Activated T-helper 17 cell treated with anti-CD3 and anti-CD28 coated beads, Interleukin-2, amount 50 U/mL, for 72 hours (primary cell): ENCODE results near the gene VSIG8. TPM values are rescaled to one million over a fixed set of nuclear protein-coding genes. Genes with fewer than 3 reads are reported as not detected.
A peak's percentile ranks its signal among the peaks of the same experiment; 100 is the strongest.
"Not testable (repeated sequence)": the region's sequence is repeated elsewhere in the genome, so short reads cannot be mapped to it uniquely, and the experiment has no call there.

Source experiments
- ATAC-seq: fragments of 150-1000 bp; cut with Tn5 transposase; replicated peaks from 2 replicates; pipeline ENCODE4 v1.10.0; 2021; ENCODE audit warnings: mild to moderate bottlenecking, moderate library complexity
- H3K27ac Mint-ChIP-seq: one replicate; pipeline ENCODE4 v1.8.0; 2022; ENCODE audit warnings: mixed read lengths
- H3K27me3 Mint-ChIP-seq: one replicate; pipeline ENCODE4 v1.8.0; 2022; ENCODE audit warnings: mixed read lengths
- H3K36me3 Mint-ChIP-seq: one replicate; pipeline ENCODE4 v1.8.0; 2022; ENCODE audit warnings: low read depth, mild to moderate bottlenecking, mixed read lengths
- H3K4me1 Mint-ChIP-seq: one replicate; pipeline ENCODE4 v1.8.0; 2022; ENCODE audit warnings: mixed read lengths
- H3K4me3 Mint-ChIP-seq: one replicate; pipeline ENCODE4 v1.8.0; 2022; ENCODE audit warnings: mild to moderate bottlenecking, mixed read lengths
- H3K9me3 Mint-ChIP-seq: one replicate; pipeline ENCODE4 v1.8.0; 2022; ENCODE audit warnings: mixed read lengths
- total RNA-seq, 2 donors: library from RNA; stranded (reverse); gene quantifications; one replicate each; pipeline ENCODE4 v1.2.3, GENCODE V29; 2022

Gene VSIG8, protein sequence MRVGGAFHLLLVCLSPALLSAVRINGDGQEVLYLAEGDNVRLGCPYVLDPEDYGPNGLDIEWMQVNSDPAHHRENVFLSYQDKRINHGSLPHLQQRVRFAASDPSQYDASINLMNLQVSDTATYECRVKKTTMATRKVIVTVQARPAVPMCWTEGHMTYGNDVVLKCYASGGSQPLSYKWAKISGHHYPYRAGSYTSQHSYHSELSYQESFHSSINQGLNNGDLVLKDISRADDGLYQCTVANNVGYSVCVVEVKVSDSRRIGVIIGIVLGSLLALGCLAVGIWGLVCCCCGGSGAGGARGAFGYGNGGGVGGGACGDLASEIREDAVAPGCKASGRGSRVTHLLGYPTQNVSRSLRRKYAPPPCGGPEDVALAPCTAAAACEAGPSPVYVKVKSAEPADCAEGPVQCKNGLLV
- total RNA-seq, result under 1 TPM in 1 of 2 donors, not detected in 1; 0.26 TPM

GRCh38 chr1:159862557-159862956, at the start of gene VSIG8:
TSS of gene VSIG8 (minus strand) at chr1:159862657. CDS start at chr1:159862521, 136 bp downstream.
- H3K27me3 Mint-ChIP-seq, result no peaks in the 10 kb centered on the region
- H3K9me3 Mint-ChIP-seq, result no peaks in the 10 kb centered on the region
- no peak for ATAC-seq
- no peak within 1 kb of the TSS for H3K4me3 Mint-ChIP-seq
- peaks cover 9% of the 10 kb centered on the region for H3K4me1 Mint-ChIP-seq
- H3K27ac Mint-ChIP-seq, result no peak within 1 kb of the TSS
- H3K36me3 Mint-ChIP-seq, result no peaks in the 10 kb centered on the region

DNA sequence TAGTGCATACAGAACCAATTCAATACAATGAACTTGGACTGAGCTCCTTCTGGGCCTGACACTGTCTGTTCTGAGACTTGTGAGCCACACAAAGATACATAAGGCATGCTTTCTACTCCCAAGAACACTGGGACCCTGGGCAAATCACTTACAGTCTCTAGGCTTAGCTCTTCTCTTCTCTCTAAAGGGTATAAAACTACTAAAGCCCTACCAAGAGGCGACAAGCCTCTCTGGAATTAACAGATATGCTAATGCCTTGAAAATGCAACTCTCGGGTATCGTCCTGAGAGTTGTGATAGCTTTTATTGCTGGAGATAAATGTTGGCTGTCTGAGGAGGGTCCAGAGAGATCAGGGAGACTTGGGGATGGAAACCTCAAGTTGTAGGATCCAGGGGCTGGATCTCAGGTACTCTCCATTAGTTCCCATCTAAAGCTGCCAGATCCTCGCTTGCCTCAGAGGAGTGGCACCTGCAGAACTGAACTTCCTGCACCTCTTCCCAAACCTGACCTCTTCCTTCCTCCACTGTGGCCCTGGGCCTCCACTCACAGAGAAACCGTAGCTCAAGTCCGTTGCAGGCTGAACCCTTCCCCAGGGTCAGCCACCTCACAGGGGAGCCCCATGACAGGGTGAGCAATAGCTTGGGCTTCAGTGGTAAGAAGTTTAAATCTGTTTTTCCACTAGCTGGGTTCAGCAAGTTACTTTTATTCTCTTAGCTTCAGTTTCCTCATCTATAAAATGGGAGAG, 49.0 kb upstream of the VSIG8 start:
- peaks cover 60% of the 10 kb centered on the region for H3K4me1 Mint-ChIP-seq
- H3K9me3 Mint-ChIP-seq, result no peaks in the 10 kb centered on the region
- H3K4me3 Mint-ChIP-seq, result peak overlapping the region; percentile 75
- peaks cover 27% of the 10 kb centered on the region for H3K36me3 Mint-ChIP-seq
- no peaks in the 10 kb centered on the region for H3K27me3 Mint-ChIP-seq
- ATAC-seq, result peak; percentile 53
- H3K27ac Mint-ChIP-seq, result peak overlapping the region; percentile 97

GRCh38 chr1:159908031-159908940, 45.8 kb upstream of the VSIG8 start:
- Mint-ChIP-seq H3K4me1 (peaks cover 38% of the 10 kb centered on the region), H3K4me3 (no peak overlapping the region), H3K27me3 (no peaks in the 10 kb centered on the region), H3K27ac (peak overlapping the region; percentile 90), H3K9me3 (no peaks in the 10 kb centered on the region), H3K36me3 (peaks cover 6% of the 10 kb centered on the region)
- ATAC-seq, result no peak

DNA sequence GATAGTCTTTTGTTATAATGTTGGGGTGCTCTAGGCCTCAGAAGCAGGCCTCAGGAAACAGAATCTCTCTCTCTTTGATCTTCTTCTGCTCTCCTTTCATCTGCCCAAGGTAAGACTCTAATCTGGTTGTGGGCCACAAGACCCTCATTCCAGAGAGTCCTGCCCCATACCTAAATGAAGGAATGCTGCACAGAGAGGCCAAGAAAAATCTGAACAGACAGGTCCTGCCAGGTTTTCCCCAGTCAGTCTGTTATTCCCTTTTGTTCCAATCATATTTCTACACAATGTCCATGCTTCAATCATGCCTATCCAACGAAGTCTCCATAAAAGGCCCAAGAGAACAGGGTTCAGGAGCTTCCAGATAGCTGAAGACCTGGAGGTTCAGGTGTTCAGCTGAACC, 44.5 kb upstream of the VSIG8 start:
- ATAC-seq, result no peak

DNA sequence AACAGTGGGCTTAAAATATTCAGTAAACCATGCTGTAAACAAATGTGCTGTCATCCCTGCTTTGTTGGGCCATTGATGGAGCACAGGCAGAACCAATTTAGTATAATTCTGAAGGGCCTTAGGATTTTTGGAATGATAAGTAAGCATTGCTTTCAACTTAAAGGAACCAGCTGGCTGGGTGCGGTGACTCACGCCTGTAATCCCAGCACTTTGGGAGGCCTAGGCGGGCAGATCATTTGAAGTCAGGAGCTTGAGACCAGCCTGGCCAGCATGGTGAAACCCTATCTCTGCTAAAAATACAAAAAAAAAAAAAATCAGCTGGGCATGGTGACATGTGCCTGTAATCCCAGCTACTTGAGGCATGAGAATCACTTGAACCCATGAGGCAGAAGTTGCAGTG, 41.6 kb upstream of the VSIG8 start:
- H3K36me3 Mint-ChIP-seq, H3K27ac Mint-ChIP-seq, ATAC-seq, H3K27me3 Mint-ChIP-seq, H3K4me1 Mint-ChIP-seq, H3K9me3 Mint-ChIP-seq, H3K4me3 Mint-ChIP-seq: not testable (repeated sequence)

More for the DNA sequence above, 44.5 kb upstream of the VSIG8 start:
- H3K4me1 Mint-ChIP-seq, result peaks cover 30% of the 10 kb centered on the region
- peak overlapping the region; percentile 9 for H3K27ac Mint-ChIP-seq
- H3K27me3 Mint-ChIP-seq, result no peaks in the 10 kb centered on the region
- H3K36me3 Mint-ChIP-seq, result peaks cover 5% of the 10 kb centered on the region
- H3K4me3 Mint-ChIP-seq, result no peak overlapping the region
- no peaks in the 10 kb centered on the region for H3K9me3 Mint-ChIP-seq

GRCh38 chr1:159902541-159902940, 40.1 kb upstream of the VSIG8 start:
- Mint-ChIP-seq H3K27ac (no peak overlapping the region), H3K9me3 (no peaks in the 10 kb centered on the region), H3K36me3 (no peaks in the 10 kb centered on the region), H3K27me3 (no peaks in the 10 kb centered on the region), H3K4me3 (no peak overlapping the region), H3K4me1 (peaks cover 4% of the 10 kb centered on the region)
- no peak for ATAC-seq

GRCh38 chr1:159900755-159901360, 38.4 kb upstream of the VSIG8 start:
- Mint-ChIP-seq H3K36me3 (no peaks in the 10 kb centered on the region), H3K9me3 (no peaks in the 10 kb centered on the region), H3K4me3 (no peak overlapping the region), H3K27me3 (no peaks in the 10 kb centered on the region), H3K4me1 (no peaks in the 10 kb centered on the region), H3K27ac (no peak overlapping the region)
- no peak for ATAC-seq

DNA sequence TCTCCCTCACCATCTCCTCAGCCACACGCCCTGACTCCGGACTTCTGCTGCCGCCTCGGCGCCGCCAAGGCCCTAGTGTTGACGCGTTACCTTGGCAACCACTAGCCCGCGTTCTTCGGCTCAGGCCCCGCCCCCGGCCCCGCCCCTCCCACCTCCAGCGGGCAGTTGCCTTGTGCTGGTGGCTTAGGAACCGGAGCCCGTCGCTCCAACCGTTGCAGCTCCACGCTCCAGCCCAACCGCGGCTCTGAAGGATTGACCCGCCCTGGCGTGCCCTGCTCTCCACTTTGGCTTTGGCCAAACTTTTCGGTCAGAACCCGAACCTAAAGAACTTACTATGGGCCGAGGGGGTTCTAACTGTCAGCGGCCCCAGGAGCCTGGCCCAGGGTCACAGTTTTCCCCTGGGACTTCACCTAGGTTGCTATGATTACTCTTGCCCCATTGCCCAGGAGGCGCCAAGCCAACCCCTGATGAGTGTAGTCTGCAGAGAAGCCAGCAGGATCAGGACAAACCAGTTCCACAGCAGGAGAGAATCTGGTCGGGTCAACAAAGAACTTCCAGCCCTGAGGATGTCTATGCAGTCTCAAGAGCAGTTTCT, 37.7 kb upstream of the VSIG8 start, which contains the start of gene CFAP45:
TSS of gene CFAP45 (minus strand) at position 80 of the 595 bp plus-strand sequence. CDS start at position 13, 67 bp downstream.
- Mint-ChIP-seq H3K4me1 (no peaks in the 10 kb centered on the region), H3K27me3 (no peaks in the 10 kb centered on the region), H3K9me3 (no peaks in the 10 kb centered on the region), H3K27ac (peak within 1 kb of the TSS; percentile 26), H3K36me3 (no peaks in the 10 kb centered on the region), H3K4me3 (no peak within 1 kb of the TSS)
- ATAC-seq, result no peak

- not testable (repeated sequence) for H3K4me3 Mint-ChIP-seq, H3K9me3 Mint-ChIP-seq, H3K4me1 Mint-ChIP-seq, H3K36me3 Mint-ChIP-seq, ATAC-seq, H3K27me3 Mint-ChIP-seq
- H3K27ac Mint-ChIP-seq, result peak overlapping the region; percentile 26
Measured at GRCh38 chr1:159899634-159900033, 37.2 kb upstream of the VSIG8 start.

DNA sequence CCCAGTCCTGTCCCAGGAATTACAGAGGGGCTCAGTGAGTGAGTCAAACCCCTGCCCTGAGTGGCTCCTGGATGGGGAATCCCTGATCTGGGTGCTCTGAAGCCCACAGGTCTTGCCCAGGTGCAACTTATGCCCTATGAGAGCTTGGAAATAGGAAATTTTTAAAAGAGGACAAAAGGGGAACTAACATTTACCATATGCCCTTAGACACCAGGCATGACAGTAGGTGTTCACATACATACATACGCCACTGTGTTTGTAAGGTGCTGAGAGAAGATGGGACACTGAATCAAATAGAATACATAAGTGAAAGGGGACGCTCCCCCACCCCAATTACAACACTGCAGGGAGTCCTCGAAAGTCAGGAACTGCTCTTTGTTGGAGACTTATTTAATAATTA, 36.1 kb upstream of the VSIG8 start:
- Mint-ChIP-seq H3K36me3 (no peaks in the 10 kb centered on the region), H3K27me3 (no peaks in the 10 kb centered on the region), H3K9me3 (no peaks in the 10 kb centered on the region), H3K4me1 (no peaks in the 10 kb centered on the region), H3K27ac (no peak overlapping the region), H3K4me3 (no peak overlapping the region)
- ATAC-seq, result no peak

DNA sequence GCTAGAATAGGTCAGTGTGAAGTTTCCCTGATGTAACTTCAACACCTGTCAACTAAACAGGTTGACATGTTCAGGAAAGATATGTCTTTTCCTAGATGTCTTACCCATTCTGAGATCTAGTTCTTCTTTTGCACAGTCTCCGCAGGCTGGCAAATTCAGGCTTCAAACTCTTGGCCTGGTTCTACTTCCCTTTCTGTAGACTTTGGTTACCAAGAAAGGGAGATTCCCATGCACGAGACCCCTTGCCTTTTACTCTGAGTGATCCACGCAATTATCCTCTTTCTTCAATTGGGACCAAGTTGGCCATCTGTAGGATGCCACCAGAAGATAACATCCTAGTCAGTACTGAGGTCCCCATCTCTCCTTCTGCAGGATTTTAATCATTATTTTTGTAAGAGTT, 35.5 kb upstream of the VSIG8 start:
- H3K4me3 Mint-ChIP-seq, result no peak overlapping the region
- H3K36me3 Mint-ChIP-seq, result no peaks in the 10 kb centered on the region
- no peaks in the 10 kb centered on the region for H3K27me3 Mint-ChIP-seq
- H3K9me3 Mint-ChIP-seq, result no peaks in the 10 kb centered on the region
- no peaks in the 10 kb centered on the region for H3K4me1 Mint-ChIP-seq
- H3K27ac Mint-ChIP-seq, result no peak overlapping the region
- no peak for ATAC-seq

DNA sequence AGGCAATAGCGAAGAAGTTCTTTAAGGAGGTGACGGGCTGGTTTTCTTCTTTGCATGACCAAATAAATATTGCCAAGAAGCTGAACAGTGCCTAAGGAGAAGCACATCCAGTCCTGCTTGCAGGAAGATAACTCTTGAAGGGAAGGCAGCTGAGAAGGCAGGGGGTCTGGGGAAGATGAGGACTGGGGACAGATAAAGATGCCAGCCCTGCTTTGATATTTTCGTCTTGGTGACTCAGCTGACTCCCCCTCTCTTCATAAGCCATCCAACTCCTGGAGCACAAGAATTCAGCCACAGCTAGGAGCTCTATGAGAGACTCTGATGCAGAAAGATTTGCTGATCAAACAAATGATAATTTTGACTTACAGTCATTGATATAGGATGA, 34.1 kb upstream of the VSIG8 start:
- H3K9me3 Mint-ChIP-seq, result no peaks in the 10 kb centered on the region
- no peaks in the 10 kb centered on the region for H3K27me3 Mint-ChIP-seq
- no peaks in the 10 kb centered on the region for H3K36me3 Mint-ChIP-seq
- peak overlapping the region; percentile 44 for H3K27ac Mint-ChIP-seq
- no peak overlapping the region for H3K4me3 Mint-ChIP-seq
- no peak for ATAC-seq
- no peaks in the 10 kb centered on the region for H3K4me1 Mint-ChIP-seq

GRCh38 chr1:159895836-159896545, 33.5 kb upstream of the VSIG8 start:
- no peaks in the 10 kb centered on the region for H3K36me3 Mint-ChIP-seq
- no peak overlapping the region for H3K4me3 Mint-ChIP-seq
- H3K4me1 Mint-ChIP-seq, result no peaks in the 10 kb centered on the region
- no peak for ATAC-seq
- no peaks in the 10 kb centered on the region for H3K27me3 Mint-ChIP-seq
- peak overlapping the region; percentile 44 for H3K27ac Mint-ChIP-seq
- H3K9me3 Mint-ChIP-seq, result no peaks in the 10 kb centered on the region
